GM18499 (cell line): Measurements from ENCODE around the gene RBP7.

Source experiments
- ATAC-seq: cut with Tn5 transposase; IDR thresholded peaks from one replicate; pipeline ENCODE4 v1.9.1; 2021; ENCODE audit warnings: moderate number of reproducible peaks; ENCODE audit not compliant: insufficient read depth, unreplicated experiment

The RBP7 gene

DNA sequence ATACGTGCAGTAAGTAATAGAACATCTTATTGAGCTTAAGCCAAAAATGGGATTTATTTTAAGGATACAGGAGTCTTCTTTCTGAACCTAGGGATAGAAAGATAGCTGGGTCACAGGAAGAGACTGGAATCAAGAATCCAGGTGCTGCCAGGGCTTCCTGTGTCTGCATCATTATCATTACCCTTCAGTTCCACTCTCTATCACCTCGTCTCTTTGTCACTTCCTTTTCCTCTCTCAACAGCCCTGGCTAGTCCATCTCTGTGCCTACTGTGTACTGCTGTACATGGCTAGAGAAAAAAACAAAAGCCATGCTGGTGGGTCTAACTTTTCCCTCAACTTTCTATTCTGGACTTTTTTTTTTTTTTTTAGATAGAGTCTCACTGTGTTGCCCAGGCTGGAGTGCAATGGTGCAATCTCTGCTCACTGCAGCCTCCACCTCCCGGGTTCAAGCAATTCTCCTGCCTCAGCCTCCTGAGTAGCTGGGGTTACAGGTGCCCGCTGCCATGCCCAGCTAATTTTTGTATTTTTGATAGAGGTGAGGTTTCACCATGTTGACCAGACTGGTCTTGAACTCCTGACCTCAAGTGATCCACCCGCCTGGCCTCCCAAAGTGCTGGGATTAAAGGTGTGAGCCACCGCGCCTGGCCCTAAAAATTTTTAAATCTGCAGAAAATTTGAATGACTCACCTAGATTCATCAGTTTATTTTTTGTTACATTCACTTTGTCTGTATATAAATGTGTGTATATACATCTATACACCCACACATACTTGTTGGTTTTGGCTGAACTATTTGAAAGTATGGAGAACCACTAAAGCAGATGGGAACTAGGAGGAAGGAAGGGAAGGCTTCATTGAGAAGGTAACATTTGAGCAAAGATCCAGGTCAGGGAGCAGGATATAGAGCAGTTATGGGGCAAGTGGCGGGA lies 67.7 kb downstream of the RBP7 start:
- no peak for ATAC-seq

DNA sequence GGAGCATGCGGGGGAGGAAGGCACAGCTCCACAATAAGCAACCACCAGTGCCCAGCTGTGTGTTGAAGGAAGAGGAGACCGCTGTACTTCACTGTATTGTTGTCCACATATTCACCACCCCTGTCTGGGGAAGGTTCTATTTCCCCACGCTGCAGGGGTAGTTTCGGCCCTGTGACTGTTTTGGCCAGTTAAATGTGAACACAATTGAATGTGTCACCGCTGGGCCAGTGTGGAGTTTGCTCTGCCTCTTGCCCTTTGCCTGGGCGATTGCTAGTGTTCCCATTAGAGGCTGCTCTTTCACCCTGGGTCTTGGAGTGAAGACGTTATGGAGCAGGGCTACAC lies 68.3 kb downstream of the RBP7 start:
- ATAC-seq, result no peak
